Ishikawa (cell line): Measurements from ENCODE around the gene HSD17B12.

Experiments used
- CEBPB ChIP-seq: IDR thresholded peaks from 2 replicates; pipeline ENCODE4 v1.6.1; 2012
- CREB1 ChIP-seq: IDR thresholded peaks from 2 replicates; pipeline ENCODE4 v1.6.1; 2012; ENCODE audit warnings: low read depth
- EGR1 ChIP-seq: IDR thresholded peaks from 2 replicates; pipeline ENCODE4 v1.6.1; 2012
- EP300 ChIP-seq: IDR thresholded peaks from 2 replicates; pipeline ENCODE4 v1.6.1; 2012; ENCODE audit warnings: borderline replicate concordance
- FOXM1 ChIP-seq: IDR thresholded peaks from 2 replicates; pipeline ENCODE4 v1.6.1; 2012; ENCODE audit warnings: low read depth, borderline replicate concordance
- NFIC ChIP-seq: IDR thresholded peaks from 2 replicates; pipeline ENCODE4 v1.6.1; 2012
- RAD21 ChIP-seq: IDR thresholded peaks from 2 replicates; pipeline ENCODE4 v1.6.1; 2012; ENCODE audit warnings: low read depth
- TAF1 ChIP-seq: IDR thresholded peaks from 2 replicates; pipeline ENCODE4 v1.6.1; 2012; ENCODE audit warnings: low read depth, mild to moderate bottlenecking
- TCF12 ChIP-seq: IDR thresholded peaks from 2 replicates; pipeline ENCODE4 v1.6.1; 2012; ENCODE audit warnings: low read depth
- TEAD4 ChIP-seq: IDR thresholded peaks from 2 replicates; pipeline ENCODE4 v1.6.1; 2012
- YY1 ChIP-seq: IDR thresholded peaks from 2 replicates; pipeline ENCODE4 v1.6.1; 2012; ENCODE audit warnings: low read depth
- ZBTB7A ChIP-seq: IDR thresholded peaks from 2 replicates; pipeline ENCODE4 v1.6.1; 2012; ENCODE audit warnings: low read depth
- TF ChIP-seq, protein P1 (sequence below): IDR thresholded peaks from 2 replicates; pipeline ENCODE4 v1.6.1; 2012; ENCODE audit warnings: low read depth, mild to moderate bottlenecking
- TF ChIP-seq, protein P2 (sequence below): IDR thresholded peaks from 2 replicates; pipeline ENCODE4 v1.6.1; 2012
- TF ChIP-seq, protein P3 (sequence below): IDR thresholded peaks from 2 replicates; pipeline ENCODE4 v1.6.1; 2012

The HSD17B12 gene

DNA sequence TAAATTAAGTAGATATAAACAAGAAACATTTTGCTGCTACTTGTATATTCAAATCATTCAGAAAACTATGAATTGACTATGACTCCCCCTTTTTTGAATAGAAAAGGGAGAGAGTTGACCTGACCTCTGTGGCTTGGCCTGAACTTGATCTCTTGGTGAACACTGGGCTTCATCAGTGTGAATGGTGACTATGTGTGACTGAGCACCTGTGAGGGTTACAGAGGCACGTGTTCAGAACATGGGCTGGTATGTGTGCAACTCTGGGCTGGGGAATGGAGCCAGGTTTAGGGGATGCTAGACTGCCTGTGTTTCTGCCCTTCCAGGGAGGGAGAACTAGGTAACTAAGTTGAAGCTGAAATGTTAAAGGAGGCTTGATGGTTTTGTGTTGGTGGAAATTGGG lies 29.2 kb downstream of the HSD17B12 start:
- TF ChIP-seq, protein P1, sequence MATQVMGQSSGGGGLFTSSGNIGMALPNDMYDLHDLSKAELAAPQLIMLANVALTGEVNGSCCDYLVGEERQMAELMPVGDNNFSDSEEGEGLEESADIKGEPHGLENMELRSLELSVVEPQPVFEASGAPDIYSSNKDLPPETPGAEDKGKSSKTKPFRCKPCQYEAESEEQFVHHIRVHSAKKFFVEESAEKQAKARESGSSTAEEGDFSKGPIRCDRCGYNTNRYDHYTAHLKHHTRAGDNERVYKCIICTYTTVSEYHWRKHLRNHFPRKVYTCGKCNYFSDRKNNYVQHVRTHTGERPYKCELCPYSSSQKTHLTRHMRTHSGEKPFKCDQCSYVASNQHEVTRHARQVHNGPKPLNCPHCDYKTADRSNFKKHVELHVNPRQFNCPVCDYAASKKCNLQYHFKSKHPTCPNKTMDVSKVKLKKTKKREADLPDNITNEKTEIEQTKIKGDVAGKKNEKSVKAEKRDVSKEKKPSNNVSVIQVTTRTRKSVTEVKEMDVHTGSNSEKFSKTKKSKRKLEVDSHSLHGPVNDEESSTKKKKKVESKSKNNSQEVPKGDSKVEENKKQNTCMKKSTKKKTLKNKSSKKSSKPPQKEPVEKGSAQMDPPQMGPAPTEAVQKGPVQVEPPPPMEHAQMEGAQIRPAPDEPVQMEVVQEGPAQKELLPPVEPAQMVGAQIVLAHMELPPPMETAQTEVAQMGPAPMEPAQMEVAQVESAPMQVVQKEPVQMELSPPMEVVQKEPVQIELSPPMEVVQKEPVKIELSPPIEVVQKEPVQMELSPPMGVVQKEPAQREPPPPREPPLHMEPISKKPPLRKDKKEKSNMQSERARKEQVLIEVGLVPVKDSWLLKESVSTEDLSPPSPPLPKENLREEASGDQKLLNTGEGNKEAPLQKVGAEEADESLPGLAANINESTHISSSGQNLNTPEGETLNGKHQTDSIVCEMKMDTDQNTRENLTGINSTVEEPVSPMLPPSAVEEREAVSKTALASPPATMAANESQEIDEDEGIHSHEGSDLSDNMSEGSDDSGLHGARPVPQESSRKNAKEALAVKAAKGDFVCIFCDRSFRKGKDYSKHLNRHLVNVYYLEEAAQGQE, result no peak
- TF ChIP-seq NFIC (no peak), EP300 (no peak), RAD21 (no peak), CEBPB (no peak), TEAD4 (no peak)
- TF ChIP-seq, protein P2, sequence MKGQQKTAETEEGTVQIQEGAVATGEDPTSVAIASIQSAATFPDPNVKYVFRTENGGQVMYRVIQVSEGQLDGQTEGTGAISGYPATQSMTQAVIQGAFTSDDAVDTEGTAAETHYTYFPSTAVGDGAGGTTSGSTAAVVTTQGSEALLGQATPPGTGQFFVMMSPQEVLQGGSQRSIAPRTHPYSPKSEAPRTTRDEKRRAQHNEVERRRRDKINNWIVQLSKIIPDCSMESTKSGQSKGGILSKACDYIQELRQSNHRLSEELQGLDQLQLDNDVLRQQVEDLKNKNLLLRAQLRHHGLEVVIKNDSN, result no peak
- TF ChIP-seq, protein P3, sequence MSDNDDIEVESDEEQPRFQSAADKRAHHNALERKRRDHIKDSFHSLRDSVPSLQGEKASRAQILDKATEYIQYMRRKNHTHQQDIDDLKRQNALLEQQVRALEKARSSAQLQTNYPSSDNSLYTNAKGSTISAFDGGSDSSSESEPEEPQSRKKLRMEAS, result no peak

DNA sequence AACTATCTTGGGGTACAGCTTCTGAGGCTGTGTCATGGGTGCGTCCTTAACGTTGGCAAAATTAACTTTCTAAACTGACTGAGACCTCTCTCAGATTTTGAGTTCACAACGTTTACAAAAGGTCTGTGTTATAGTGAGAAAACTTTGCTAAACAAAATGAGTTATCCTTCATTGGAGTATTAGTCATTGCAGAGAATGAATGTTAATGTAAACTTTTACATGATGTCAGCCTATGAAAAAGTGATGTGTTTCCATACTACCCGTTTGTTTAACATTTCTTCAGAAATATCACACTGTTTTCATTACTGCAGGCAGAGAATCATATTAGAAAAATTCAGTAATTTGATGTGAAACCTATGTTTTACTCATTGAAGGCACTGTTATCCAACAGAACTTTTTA lies 32.1 kb downstream of the HSD17B12 start:
- TF ChIP-seq TAF1 (no peak), YY1 (no peak), TEAD4 (no peak), TCF12 (no peak), EP300 (no peak), NFIC (no peak), RAD21 (no peak)
- TF ChIP-seq, protein P2, result no peak
- TF ChIP-seq, protein P3, result no peak
- TF ChIP-seq, protein P1, result no peak

DNA sequence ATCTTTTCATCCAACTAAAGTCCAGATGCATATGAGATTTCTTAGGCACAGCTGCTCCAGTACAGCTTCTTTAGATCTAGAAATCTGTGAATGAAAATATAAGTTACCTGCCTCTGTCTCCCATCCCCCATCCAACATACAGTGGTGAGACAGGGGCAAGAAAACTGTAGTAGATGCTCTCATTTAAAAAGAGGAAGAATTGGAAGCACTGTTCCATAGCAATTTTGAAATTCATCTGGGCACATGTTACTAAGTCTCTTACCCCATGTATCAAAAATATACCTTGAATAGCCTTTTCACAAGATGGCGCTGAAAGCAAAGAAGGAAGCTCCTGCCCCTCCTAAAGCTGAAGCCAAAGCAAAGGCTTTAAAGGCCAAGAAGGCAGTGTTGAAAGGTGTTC lies 37.8 kb downstream of the HSD17B12 start:
- TF ChIP-seq EGR1 (no peak), CREB1 (no peak)

DNA sequence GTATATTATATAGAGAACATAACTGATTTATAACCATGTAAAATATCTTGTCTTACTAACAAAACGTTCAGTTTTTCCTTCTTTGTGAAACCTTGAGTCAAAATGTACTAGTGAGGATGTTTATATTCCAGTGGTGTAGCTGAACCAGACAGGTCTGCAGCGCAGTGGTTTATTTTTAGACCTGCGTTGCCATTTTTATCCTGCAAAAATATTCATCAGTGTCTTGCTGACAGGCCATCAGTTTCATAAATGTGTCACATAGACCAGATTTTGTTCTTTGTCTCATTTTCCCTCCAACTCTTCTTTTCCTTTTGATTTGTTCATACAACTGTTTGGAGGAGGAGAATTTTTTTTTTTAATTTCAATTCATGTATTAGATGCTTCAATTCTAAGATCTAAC lies 43.1 kb downstream of the HSD17B12 start:
- TF ChIP-seq TCF12, result no peak
- TF ChIP-seq, protein P1, result no peak
- no peak for TF ChIP-seq RAD21
- TF ChIP-seq FOXM1, result no peak
- TF ChIP-seq, protein P3, result no peak
- TF ChIP-seq, protein P2, result no peak
- no peak for TF ChIP-seq YY1
- TF ChIP-seq TAF1, result no peak
- TF ChIP-seq EGR1, result no peak
- no peak for TF ChIP-seq TEAD4
- TF ChIP-seq CEBPB, result no peak
- TF ChIP-seq EP300, result no peak

DNA sequence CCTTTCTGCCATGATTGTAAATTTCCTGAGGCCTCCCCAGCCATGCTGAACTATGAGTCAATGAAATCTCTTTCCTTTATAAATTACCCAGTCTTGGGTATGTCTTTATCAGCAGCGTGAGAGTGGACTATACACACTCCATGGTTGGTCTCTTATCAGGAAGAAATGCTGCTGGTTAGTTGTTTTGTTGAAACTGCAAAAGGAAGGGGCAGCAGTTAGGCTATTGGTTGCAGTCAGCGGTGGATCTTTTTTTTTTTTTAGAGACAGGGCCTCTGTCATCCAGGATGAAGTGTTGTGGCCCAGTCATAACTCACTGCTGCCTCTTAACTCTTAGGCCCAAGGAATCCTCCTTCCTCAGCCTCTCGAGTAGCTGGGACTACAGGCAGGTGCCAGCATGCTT lies 51.7 kb downstream of the HSD17B12 start:
- no peak for TF ChIP-seq FOXM1
- no peak for TF ChIP-seq EP300
- TF ChIP-seq, protein P2, result no peak
- TF ChIP-seq CEBPB, result no peak
- no peak for TF ChIP-seq ZBTB7A
- TF ChIP-seq CREB1, result no peak
- no peak for TF ChIP-seq TEAD4
- TF ChIP-seq TCF12, result no peak
- TF ChIP-seq, protein P3, result no peak
- TF ChIP-seq TAF1, result no peak
- no peak for TF ChIP-seq RAD21
- TF ChIP-seq YY1, result no peak
- no peak for TF ChIP-seq EGR1
- TF ChIP-seq NFIC, result no peak
- TF ChIP-seq, protein P1, result no peak
